ENCODE results near the gene ALG12. TPM values are rescaled to one million over a fixed set of nuclear protein-coding genes. Genes with fewer than 3 reads are reported as not detected.

The ALG12 gene
- total RNA-seq, 1 donor, result 18.8 TPM

- DNase-seq (ENCODE audit: insufficient read length, low spot score, missing footprints), result no peak
- Histone ChIP-seq H3K4me3 (ENCODE audit: insufficient read depth, low read length) (no peak overlapping the region), H3K79me2 (ENCODE audit: insufficient read depth, low read length) (peaks cover 83% of the 10 kb centered on the region), H3K9me3 (ENCODE audit: low read depth, low read length) (no peaks in the 10 kb centered on the region), H3K36me3 (ENCODE audit: insufficient read depth, low read length) (peaks cover 28% of the 10 kb centered on the region), H3K4me1 (ENCODE audit: insufficient read depth, low read length) (peaks cover 3% of the 10 kb centered on the region), H3K4me2 (ENCODE audit: insufficient read depth, low read length) (no peak overlapping the region), H3K27me3 (ENCODE audit: insufficient read depth, low read length) (no peaks in the 10 kb centered on the region), H4K20me1 (ENCODE audit: insufficient read depth, low read length) (peaks cover 29% of the 10 kb centered on the region), H2AFZ (ENCODE audit: low read length) (no peak overlapping the region), H3K27ac (ENCODE audit: low read depth, low read length) (no peak overlapping the region)
- TF ChIP-seq CTCF (IDR thresholded peaks at IDR 0.05; ENCODE audit: extremely low read depth, low read depth, low read length), result no peak
Measured at GRCh38 chr22:49885281-49885680, 33.0 kb downstream of the ALG12 start.

- Histone ChIP-seq H3K9me3 (ENCODE audit: low read depth, low read length) (no peaks in the 10 kb centered on the region), H3K4me1 (ENCODE audit: insufficient read depth, low read length) (peaks cover 3% of the 10 kb centered on the region), H3K36me3 (ENCODE audit: insufficient read depth, low read length) (peaks cover 28% of the 10 kb centered on the region), H3K27ac (ENCODE audit: low read depth, low read length) (no peak overlapping the region), H2AFZ (ENCODE audit: low read length) (no peak overlapping the region), H4K20me1 (ENCODE audit: insufficient read depth, low read length) (peaks cover 29% of the 10 kb centered on the region), H3K79me2 (ENCODE audit: insufficient read depth, low read length) (peaks cover 88% of the 10 kb centered on the region), H3K4me3 (ENCODE audit: insufficient read depth, low read length) (no peak overlapping the region), H3K4me2 (ENCODE audit: insufficient read depth, low read length) (no peak overlapping the region), H3K27me3 (ENCODE audit: insufficient read depth, low read length) (no peaks in the 10 kb centered on the region)
- no peak for TF ChIP-seq CTCF (IDR thresholded peaks at IDR 0.05; ENCODE audit: extremely low read depth, low read depth, low read length)
- no peak for DNase-seq (ENCODE audit: insufficient read length, low spot score, missing footprints)
Measured at GRCh38 chr22:49884503-49885260, 33.6 kb downstream of the ALG12 start.

- H3K9me3 ChIP-seq (ENCODE audit: low read depth, low read length), result no peaks in the 10 kb centered on the region
- no peak overlapping the region for H3K27ac ChIP-seq (ENCODE audit: low read depth, low read length)
- H4K20me1 ChIP-seq (ENCODE audit: insufficient read depth, low read length), result peaks cover 26% of the 10 kb centered on the region
- H3K27me3 ChIP-seq (ENCODE audit: insufficient read depth, low read length), result no peaks in the 10 kb centered on the region
- TF ChIP-seq CTCF (IDR thresholded peaks at IDR 0.05; ENCODE audit: extremely low read depth, low read depth, low read length), result no peak
- peaks cover 3% of the 10 kb centered on the region for H3K4me1 ChIP-seq (ENCODE audit: insufficient read depth, low read length)
- no peak for DNase-seq (ENCODE audit: insufficient read length, low spot score, missing footprints)
- no peak overlapping the region for H3K4me3 ChIP-seq (ENCODE audit: insufficient read depth, low read length)
- no peak overlapping the region for H2AFZ ChIP-seq (ENCODE audit: low read length)
- peaks cover 88% of the 10 kb centered on the region for H3K79me2 ChIP-seq (ENCODE audit: insufficient read depth, low read length)
- H3K4me2 ChIP-seq (ENCODE audit: insufficient read depth, low read length), result no peak overlapping the region
- peaks cover 28% of the 10 kb centered on the region for H3K36me3 ChIP-seq (ENCODE audit: insufficient read depth, low read length)
Measured at GRCh38 chr22:49884075-49884474, 34.2 kb downstream of the ALG12 start.

GRCh38 chr22:49883294-49883640, 35.0 kb downstream of the ALG12 start:
- Histone ChIP-seq H2AFZ (ENCODE audit: low read length) (no peak overlapping the region), H3K4me1 (ENCODE audit: insufficient read depth, low read length) (peaks cover 3% of the 10 kb centered on the region), H4K20me1 (ENCODE audit: insufficient read depth, low read length) (peaks cover 26% of the 10 kb centered on the region), H3K4me3 (ENCODE audit: insufficient read depth, low read length) (no peak overlapping the region), H3K27ac (ENCODE audit: low read depth, low read length) (no peak overlapping the region), H3K27me3 (ENCODE audit: insufficient read depth, low read length) (no peaks in the 10 kb centered on the region), H3K79me2 (ENCODE audit: insufficient read depth, low read length) (peaks cover 89% of the 10 kb centered on the region), H3K36me3 (ENCODE audit: insufficient read depth, low read length) (peaks cover 28% of the 10 kb centered on the region), H3K9me3 (ENCODE audit: low read depth, low read length) (no peaks in the 10 kb centered on the region), H3K4me2 (ENCODE audit: insufficient read depth, low read length) (no peak overlapping the region)
- no peak for TF ChIP-seq CTCF (IDR thresholded peaks at IDR 0.05; ENCODE audit: extremely low read depth, low read depth, low read length)
- DNase-seq (ENCODE audit: insufficient read length, low spot score, missing footprints), result peak; percentile 92

Measured in osteoblast (primary cell).